ENCODE measurements around the gene PROS1.

DNA sequence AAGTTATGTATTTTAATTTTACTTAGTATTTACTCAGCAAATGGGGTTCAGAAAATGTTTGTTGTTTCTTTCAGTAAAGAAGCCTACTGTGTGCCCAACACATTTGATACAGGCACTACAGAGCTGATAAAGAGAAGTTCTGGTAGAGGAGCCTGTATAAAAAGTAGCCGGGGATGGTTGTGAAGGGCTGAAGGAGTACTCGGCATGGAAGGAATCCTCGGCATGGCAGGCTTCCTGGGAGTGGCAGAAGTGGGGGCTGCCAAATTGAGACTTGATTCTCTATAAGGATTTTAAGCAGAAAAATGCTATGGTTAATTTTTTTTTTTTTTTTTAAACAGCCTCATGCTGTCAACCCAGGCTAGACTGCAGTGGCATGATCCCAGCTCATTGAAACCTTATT lies 15.5 kb upstream of the PROS1 start:
- TF ChIP-seq, protein P1, sequence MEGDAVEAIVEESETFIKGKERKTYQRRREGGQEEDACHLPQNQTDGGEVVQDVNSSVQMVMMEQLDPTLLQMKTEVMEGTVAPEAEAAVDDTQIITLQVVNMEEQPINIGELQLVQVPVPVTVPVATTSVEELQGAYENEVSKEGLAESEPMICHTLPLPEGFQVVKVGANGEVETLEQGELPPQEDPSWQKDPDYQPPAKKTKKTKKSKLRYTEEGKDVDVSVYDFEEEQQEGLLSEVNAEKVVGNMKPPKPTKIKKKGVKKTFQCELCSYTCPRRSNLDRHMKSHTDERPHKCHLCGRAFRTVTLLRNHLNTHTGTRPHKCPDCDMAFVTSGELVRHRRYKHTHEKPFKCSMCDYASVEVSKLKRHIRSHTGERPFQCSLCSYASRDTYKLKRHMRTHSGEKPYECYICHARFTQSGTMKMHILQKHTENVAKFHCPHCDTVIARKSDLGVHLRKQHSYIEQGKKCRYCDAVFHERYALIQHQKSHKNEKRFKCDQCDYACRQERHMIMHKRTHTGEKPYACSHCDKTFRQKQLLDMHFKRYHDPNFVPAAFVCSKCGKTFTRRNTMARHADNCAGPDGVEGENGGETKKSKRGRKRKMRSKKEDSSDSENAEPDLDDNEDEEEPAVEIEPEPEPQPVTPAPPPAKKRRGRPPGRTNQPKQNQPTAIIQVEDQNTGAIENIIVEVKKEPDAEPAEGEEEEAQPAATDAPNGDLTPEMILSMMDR (IDR thresholded peaks at IDR 0.05): no peak
- no peak for TF ChIP-seq POLR2A (IDR thresholded peaks at IDR 0.05)
